ENCODE data around the gene MIPOL1.
"Not testable (repeated sequence)": the region's sequence is repeated elsewhere in the genome, so short reads cannot be mapped to it uniquely, and the experiment has no call there.

MIPOL1 gene

GRCh38 chr14:37437490-37437889 is 239.8 kb downstream of the MIPOL1 start:
- FAIRE-seq, result no peak
- no peak for DNase-seq (ENCODE audit: insufficient read length, low spot score)

GRCh38 chr14:37438444-37438843 is 240.7 kb downstream of the MIPOL1 start:
- no peak for DNase-seq (ENCODE audit: insufficient read length, low spot score)
- no peak for FAIRE-seq

GRCh38 chr14:37443461-37443860 is 245.7 kb downstream of the MIPOL1 start:
- FAIRE-seq (no peak), DNase-seq (ENCODE audit: insufficient read length, low spot score) (no peak)

DNA sequence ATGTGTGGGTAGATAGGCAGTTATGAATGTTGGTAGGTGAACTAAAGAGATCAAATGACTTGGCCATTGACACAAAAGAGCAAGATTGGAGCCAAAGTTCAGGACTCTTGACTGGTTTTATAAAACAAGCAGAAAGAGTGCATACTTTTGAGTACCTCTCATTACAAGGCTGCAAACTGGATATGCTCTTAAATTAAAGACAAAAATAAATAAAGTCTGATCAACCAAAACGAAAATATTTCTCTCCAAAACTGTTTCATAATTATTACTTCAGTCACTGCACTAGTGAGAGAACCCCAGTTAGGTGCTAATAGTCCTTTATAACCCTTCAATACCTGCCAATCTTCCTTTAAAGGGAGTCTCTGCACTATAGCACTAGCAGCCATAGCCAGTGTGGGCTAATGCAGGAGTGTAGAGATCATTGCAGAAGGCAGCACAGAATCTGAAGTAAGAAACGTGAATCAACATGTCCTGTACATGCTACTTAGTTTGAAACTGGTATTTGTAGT is 250.2 kb downstream of the MIPOL1 start:
- FAIRE-seq (no peak), DNase-seq (ENCODE audit: insufficient read length, low spot score) (no peak)

DNA sequence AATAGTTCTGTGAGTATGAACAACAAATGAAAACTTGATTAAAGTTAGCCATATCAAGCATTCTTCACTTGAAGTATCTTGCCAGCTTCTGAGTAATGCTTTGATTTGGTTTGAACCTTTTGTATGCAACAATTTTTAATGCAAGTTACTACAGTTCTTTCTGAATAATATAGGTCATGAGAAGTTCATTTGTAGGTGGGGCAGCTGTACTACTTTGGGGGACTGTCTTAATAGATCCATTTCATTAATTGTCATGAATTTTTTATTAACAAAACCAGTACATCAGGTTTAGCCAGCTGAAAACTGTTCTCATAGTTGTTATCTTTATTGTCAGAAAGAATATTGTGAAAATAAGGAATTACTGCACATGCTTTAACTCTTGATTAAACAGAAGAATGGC is 254.6 kb downstream of the MIPOL1 start:
- FAIRE-seq (no peak), DNase-seq (ENCODE audit: insufficient read length, low spot score) (no peak)

DNA sequence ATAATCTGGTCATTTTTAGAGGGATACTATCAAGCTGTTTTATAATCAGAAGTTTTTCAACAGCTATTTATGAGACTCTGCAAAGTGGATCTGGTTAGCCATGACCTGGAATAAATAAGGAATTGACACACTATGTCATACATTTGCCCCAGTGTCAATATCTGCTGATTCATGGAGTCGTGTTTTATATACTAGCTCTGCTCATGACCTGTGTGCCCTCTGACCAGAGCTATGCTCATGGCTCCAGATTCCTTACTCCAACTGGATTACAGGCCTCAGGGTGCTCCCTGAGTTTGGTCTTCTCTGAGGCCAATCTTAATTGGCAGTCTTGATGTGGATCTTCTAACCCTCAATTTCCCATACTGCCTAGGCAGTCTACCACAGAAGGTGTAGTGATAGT is 256.2 kb downstream of the MIPOL1 start:
- no peak for FAIRE-seq
- DNase-seq (ENCODE audit: insufficient read length, low spot score), result no peak

DNA sequence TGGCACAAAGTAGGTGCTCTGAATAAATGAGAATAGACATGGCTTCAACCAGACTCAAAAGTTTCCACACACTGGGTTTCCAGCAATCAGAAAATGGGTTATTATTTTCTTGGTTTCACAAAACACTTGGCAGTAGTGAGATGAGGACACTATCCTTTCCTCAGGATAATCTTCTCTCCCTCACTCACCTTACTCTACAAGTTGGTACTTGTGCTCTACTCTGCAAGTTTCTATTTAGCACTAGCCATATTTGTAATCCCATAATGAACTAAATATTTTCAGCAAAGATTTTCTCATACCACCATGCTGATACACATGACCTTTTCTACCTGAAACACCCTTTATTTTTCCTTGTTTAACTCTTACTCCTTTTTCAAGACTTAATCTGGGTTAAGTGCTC is 259.6 kb downstream of the MIPOL1 start:
- FAIRE-seq, result no peak

GRCh38 chr14:37462426-37462825 is 264.7 kb downstream of the MIPOL1 start:
- not testable (repeated sequence) for DNase-seq (ENCODE audit: insufficient read length, low spot score); FAIRE-seq

More for the DNA sequence above, 259.6 kb downstream of the MIPOL1 start:
- DNase-seq (ENCODE audit: insufficient read length, low spot score), result no peak

DNA sequence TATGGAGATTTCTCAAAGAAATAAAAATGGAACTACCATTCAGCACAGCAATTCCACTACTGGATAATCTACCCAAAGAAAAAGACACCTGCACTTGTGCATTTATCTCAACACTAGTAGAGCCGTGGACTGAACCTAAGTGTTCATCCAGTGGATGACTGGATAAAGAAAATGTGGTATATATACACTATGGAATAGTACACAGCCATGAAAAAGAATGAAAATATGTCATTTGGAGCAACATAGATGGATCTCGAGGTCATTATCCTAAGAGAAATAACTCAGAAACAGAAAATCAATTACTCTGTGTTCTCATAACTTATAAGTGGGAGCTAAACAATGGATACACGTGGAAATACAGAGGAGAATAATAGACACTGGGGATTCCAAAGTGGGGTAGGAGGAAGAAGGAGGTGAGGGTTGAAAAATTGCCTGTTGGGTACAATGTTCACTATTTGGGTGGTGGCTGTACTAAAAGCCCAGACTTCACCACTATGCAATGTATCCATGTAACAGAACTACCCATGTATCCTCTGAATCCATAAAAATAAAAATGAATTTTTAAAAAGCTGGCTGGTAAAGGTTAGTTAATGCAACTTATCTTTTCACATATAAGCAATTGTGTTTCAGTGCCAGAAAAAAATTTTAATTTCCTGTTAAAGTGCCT is 266.6 kb downstream of the MIPOL1 start:
- no peak for DNase-seq (ENCODE audit: insufficient read length, low spot score)
- no peak for FAIRE-seq

GRCh38 chr14:37466003-37466622 is 268.4 kb downstream of the MIPOL1 start:
- FAIRE-seq, result no peak
- DNase-seq (ENCODE audit: insufficient read length, low spot score), result no peak

GRCh38 chr14:37466623-37467088 is 268.9 kb downstream of the MIPOL1 start:
- FAIRE-seq (no peak), DNase-seq (ENCODE audit: insufficient read length, low spot score) (no peak)

GRCh38 chr14:37469650-37470049 is 271.9 kb downstream of the MIPOL1 start:
- DNase-seq (ENCODE audit: insufficient read length, low spot score), result no peak
- FAIRE-seq, result no peak

DNA sequence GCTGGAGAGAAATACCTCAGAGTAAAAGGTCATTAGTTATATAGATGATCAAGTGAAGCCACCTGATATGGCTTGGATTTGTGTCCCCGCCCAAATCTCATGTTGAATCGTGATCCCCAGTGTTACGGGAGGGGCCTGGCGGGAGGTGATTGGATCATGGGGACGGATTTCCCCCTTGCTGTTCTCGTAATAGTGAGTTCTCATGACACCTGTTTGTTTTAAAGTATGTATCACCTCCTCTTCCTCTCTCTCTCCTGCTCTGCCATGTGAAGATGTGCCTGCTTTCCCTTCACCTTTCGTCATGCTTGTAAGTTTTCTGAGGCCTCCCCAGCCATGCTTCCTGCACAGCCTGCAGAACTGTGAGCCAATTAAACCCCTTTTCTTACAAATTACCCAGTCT is 272.5 kb downstream of the MIPOL1 start:
- DNase-seq (ENCODE audit: insufficient read length, low spot score) (no peak), FAIRE-seq (no peak)

DNA sequence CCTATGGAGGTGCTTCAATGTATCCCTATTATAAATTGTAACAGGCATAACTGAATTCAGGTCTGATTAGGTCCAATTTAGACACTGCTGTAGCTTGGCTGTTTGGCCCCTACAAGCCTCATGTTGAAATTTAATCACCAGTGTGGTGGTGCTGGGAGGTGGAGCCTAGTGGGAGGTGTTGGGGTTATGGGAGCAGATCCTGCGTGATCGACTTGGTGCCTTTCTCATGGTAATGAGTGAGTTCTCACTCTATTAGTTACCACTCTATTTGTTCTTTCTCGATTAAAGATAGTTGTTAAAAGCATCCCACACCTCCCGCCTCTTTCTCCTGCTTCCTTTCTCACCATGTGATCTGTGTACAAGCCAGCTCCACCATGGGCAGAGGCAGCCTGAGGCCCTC is 275.2 kb downstream of the MIPOL1 start:
- DNase-seq (ENCODE audit: insufficient read length, low spot score), result no peak
- FAIRE-seq, result no peak

- FAIRE-seq (no peak), DNase-seq (ENCODE audit: insufficient read length, low spot score) (no peak)
Observed at GRCh38 chr14:37474191-37474590, 276.5 kb downstream of the MIPOL1 start.

- no peak for DNase-seq (ENCODE audit: insufficient read length, low spot score)
- FAIRE-seq, result no peak
Observed at GRCh38 chr14:37480446-37481290, 282.9 kb downstream of the MIPOL1 start.

- DNase-seq (ENCODE audit: insufficient read length, low spot score) (no peak), FAIRE-seq (no peak)
Observed at GRCh38 chr14:37482428-37482827, 284.7 kb downstream of the MIPOL1 start.

- DNase-seq (ENCODE audit: insufficient read length, low spot score) (no peak), FAIRE-seq (no peak)
Observed at GRCh38 chr14:37483672-37484071, 285.9 kb downstream of the MIPOL1 start.

- DNase-seq (ENCODE audit: insufficient read length, low spot score) (no peak), FAIRE-seq (no peak)
Observed at GRCh38 chr14:37490607-37491006, 292.9 kb downstream of the MIPOL1 start.

DNA sequence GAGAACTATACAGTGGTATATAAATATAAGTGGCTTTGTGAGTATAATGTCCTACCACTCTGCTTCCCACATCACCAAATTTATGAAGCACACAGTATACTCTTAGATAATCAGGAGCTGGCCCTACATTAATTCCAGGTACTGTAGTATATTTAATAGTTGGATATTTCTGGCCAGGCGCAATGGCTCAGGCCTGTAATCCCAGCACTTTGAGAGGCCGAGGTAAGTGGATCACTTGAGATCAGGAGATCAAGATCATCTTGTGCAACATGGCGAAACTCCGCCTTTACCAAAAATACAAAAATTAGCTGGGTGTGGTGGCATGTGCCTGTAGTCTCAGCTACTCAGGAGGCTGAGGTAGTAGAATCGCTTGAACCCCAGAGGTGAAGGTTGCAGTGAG is 293.3 kb downstream of the MIPOL1 start:
- DNase-seq (ENCODE audit: insufficient read length, low spot score) (no peak), FAIRE-seq (no peak)

DNA sequence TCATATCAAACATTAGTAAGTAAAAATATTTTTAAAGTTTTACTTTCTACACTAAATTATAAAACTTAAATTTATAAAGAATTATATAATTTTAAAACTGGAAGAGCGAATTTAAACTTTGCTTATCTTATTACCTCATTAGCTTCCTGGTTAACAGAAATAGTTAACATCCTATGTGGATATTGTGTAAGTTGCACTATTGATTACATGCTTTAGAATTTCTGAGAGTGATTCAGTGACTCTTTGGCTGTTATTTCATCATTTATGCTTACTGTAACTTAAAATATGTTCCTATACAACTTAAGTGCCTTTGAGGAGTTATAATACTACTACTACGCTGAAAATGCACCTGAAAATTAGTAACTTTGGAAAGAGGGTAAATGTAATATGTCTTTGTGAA is 295.9 kb downstream of the MIPOL1 start:
- DNase-seq (ENCODE audit: insufficient read length, low spot score) (no peak), FAIRE-seq (no peak)
